GM12878 (cell line): ENCODE measurements around the gene BNIPL. TPM values are rescaled to one million over a fixed set of nuclear protein-coding genes. Genes with fewer than 3 reads are reported as not detected.

Experiments
- ATAC-seq: fragments of 200-7000 bp; cut with Tn5 transposase; 3 replicates; pipeline ENCODE4 v1.9.1; 2020; ENCODE audit warnings: mild to moderate bottlenecking, moderate library complexity
- BruUV-seq: library from RNA; stranded (reverse); fragments of 400-500 nt; replicated peaks from 2 replicates; lab custom pipeline; 2021; lab: Mats Ljungman, UMichigan
- CTCF ChIA-PET: fragments of 300-600 bp; sonication (Branson Sonifier 250); formaldehyde crosslinking; extraction: SDS; loops from one replicate; lab custom pipeline; 2021; ENCODE audit warnings: inconsistent platforms; lab: Yijun Ruan, JAX
- POLR2A ChIA-PET: fragments of 350-600 bp; formaldehyde crosslinking; extraction: SDS; loops from one replicate; lab custom pipeline; 2021; ENCODE audit warnings: inconsistent platforms; lab: Charles Lee
- RAD21 ChIA-PET: fragments of 300-600 bp; sonication (Branson Sonifier 250); formaldehyde crosslinking; loops from one replicate; lab custom pipeline; 2023; ENCODE audit warnings: antibody characterized with exemption; ENCODE audit not compliant: unreplicated experiment; lab: Charles Lee
- SMC1A ChIA-PET: fragments of 300-600 bp; sonication (Branson Sonifier 250); formaldehyde crosslinking; loops from one replicate; lab custom pipeline; 2023; ENCODE audit not compliant: unreplicated experiment, uncharacterized antibody; lab: Charles Lee
- DNase-seq: peaks from one replicate; pipeline ENCODE4 v3.0.0-alpha.2; 2011; ENCODE audit warnings: low read depth, low spot score
- FAIRE-seq: peaks from 3 replicates; lab custom pipeline; 2011; peaks lifted over from hg19 to GRCh38; lab: Jason Lieb, UNC
- H2AFZ ChIP-seq: 2 replicates; pipeline ENCODE4 v1.6.0; 2011; ENCODE audit warnings: low read depth, low read length, control low read depth; ENCODE audit not compliant: control insufficient read depth
- H3K27ac ChIP-seq: 2 replicates; pipeline ENCODE4 v1.5.1; 2011; ENCODE audit warnings: control low read depth; ENCODE audit not compliant: control insufficient read depth, insufficient read depth
- H3K27me3 ChIP-seq, 2 experiments: replicated peaks in 1 of 2; 2 replicates each; pipeline versions ENCODE4 v1.6.0 to v1.6.1; 2011; ENCODE audit warnings: low read length in 1 of 2; ENCODE audit not compliant: control insufficient read depth in 2 of 2, insufficient read depth in 2 of 2
- H3K36me3 ChIP-seq, 2 experiments: 2 replicates each; pipeline ENCODE4 v1.5.1; 2011; ENCODE audit warnings: low read length in 1 of 2; ENCODE audit not compliant: control insufficient read depth in 2 of 2, insufficient read depth in 2 of 2
- H3K4me1 ChIP-seq: 2 replicates; pipeline ENCODE4 v1.6.1; 2011; ENCODE audit warnings: mild to moderate bottlenecking, low read length, moderate library complexity, mixed read lengths; ENCODE audit not compliant: control insufficient read depth, insufficient read depth
- H3K4me2 ChIP-seq: 2 replicates; pipeline ENCODE4 v1.6.0; 2011; ENCODE audit warnings: control low read depth; ENCODE audit not compliant: control insufficient read depth, insufficient read depth
- H3K4me3 ChIP-seq: fragments of 200-600 bp; sonication (generic); 2 replicates; pipeline ENCODE4 v1.5.1; 2016
- H3K79me2 ChIP-seq: 2 replicates; pipeline ENCODE4 v1.6.0; 2011; ENCODE audit warnings: low read length; ENCODE audit not compliant: control insufficient read depth, insufficient read depth
- H3K9ac ChIP-seq: 2 replicates; pipeline ENCODE4 v1.8.0; 2011; ENCODE audit warnings: low read length, control low read depth, mixed read lengths; ENCODE audit not compliant: control insufficient read depth, insufficient read depth
- H3K9me3 ChIP-seq: replicated peaks from 3 replicates; pipeline ENCODE4 v1.5.1; 2011; ENCODE audit warnings: mild to moderate bottlenecking, low read length; ENCODE audit not compliant: control insufficient read depth, insufficient read depth
- H4K20me1 ChIP-seq: 2 replicates; pipeline ENCODE4 v1.6.0; 2011; ENCODE audit not compliant: control insufficient read depth, insufficient read depth
- SUPT20H ChIP-seq: IDR thresholded peaks from 2 replicates; pipeline ENCODE4 v1.6.1; 2011; ENCODE audit warnings: low read depth, mild to moderate bottlenecking, low read length, moderate library complexity, borderline replicate concordance; ENCODE audit not compliant: control insufficient read depth
- TAF1 ChIP-seq: IDR thresholded peaks from 2 replicates; pipeline ENCODE4 v1.6.1; 2011; ENCODE audit warnings: mild to moderate bottlenecking, low read depth, low read length, borderline replicate concordance
- in situ Hi-C: fragments of 300-500 bp; cut with MboI; formaldehyde crosslinking; loops from 9 replicates; pipeline ENCODE4 v1.14.3; 2018; ENCODE audit warnings: mixed read lengths
- intact Hi-C: fragments of 100-400 bp; cut with micrococcal nuclease; formaldehyde crosslinking; loops from one replicate; pipeline ENCODE4 v1.14.2; 2022; ENCODE audit not compliant: unreplicated experiment
- polyA plus RNA-seq, 11 experiments: library from polyadenylated mRNA; depleted of rRNA in 4 of 11; unstranded in 6 of 11; stranded (reverse) in 5 of 11; fragments of >200 nt; fragmentation: Nextera tagmentation in 4 of 11; fragmentation: Illumina TruSeq in 1 of 11; extraction: Ambion mirVana in 4 of 11; extraction: Trizol in 1 of 11; gene quantifications; 1 replicate in 1 of 11; 2 replicates in 10 of 11; pipeline versions ENCODE4 v1.2.1 to v1.2.3, GENCODE V29; 2011 to 2016; ENCODE audit warnings: inconsistent platforms in 2 of 11, missing spikeins in 2 of 11, low read depth in 1 of 11
- total RNA-seq, 4 experiments: library from RNA; depleted of rRNA in 3 of 4; stranded (reverse); fragments of >200 nt in 3 of 4; fragmentation: Illumina TruSeq in 1 of 4; extraction: Trizol in 1 of 4; gene quantifications; 2 replicates each; pipeline versions ENCODE4 v1.2.1 to v1.2.3, GENCODE V29; 2013 to 2021
- TF ChIP-seq, protein P1 (sequence below): IDR thresholded peaks from 2 replicates; pipeline ENCODE4 v1.6.1; 2011; ENCODE audit warnings: borderline replicate concordance, low read depth, mild to moderate bottlenecking, moderate library complexity, mixed read lengths, low read length; ENCODE audit not compliant: insufficient read depth; ENCODE audit errors: extremely low read length
- TF ChIP-seq, protein P2 (sequence below): fragments of 450-650 bp; IDR thresholded peaks from 2 replicates; pipeline ENCODE4 v1.6.1; 2016; ENCODE audit warnings: mild to moderate bottlenecking

Gene BNIPL
- total and polyA plus RNA-seq, 10 of the 15 experiments (the other 5 are each of a cell fraction or from before 2014, with no cell fraction given), result 0.05 to 1.1 (median 0.17) TPM

DNA sequence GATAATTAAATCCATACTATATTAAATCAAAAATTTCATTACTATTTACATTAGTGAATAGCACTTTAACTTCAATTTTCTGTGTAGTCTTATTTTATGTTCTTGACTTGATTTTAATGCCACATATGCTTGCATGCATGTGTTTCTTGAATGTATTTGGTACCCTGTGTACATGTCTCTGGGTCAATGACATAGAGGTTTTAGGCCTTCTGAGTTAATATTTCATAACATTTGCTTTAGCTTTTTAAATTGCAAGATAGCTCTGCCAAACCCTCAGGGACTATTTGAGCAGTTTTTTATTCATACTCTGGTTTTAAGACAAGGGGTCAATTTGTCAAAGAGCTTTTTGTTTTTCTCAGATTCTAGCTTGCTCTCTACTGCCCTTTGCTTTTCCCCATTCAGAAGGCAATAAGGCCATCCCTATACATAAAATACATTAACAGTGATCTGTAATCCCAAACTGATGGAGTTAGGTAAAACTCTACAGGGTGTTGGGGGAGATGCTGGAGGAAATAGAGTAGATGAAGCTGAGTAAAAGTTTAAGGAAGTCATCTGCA lies 28.8 kb downstream of the BNIPL start:
- in situ Hi-C loops, result no loop called here
- Histone ChIP-seq H3K4me3 (no peak overlapping the region), H3K27me3 (no peaks in the 10 kb centered on the region), H4K20me1 (no peaks in the 10 kb centered on the region), H3K9me3 (no peaks in the 10 kb centered on the region), H3K27ac (no peak overlapping the region), H3K36me3 (no peaks in the 10 kb centered on the region), H3K79me2 (peaks cover 7% of the 10 kb centered on the region), H3K4me1 (peaks cover 12% of the 10 kb centered on the region), H3K4me2 (no peak overlapping the region), H2AFZ (no peak overlapping the region), H3K9ac (no peak overlapping the region)
- intact Hi-C loops, result no loop called here
- BruUV-seq, result no TSS peak
- ChIA-PET RAD21 (interaction anchor here (1.4 kb wide), 1 partner anchor 34 kb away, joined by 4 read pairs; no protein-coding TSS in a partner anchor), CTCF (interaction anchor here (0.8 to 1.2 kb wide), 5 partner anchors 10 to 41 kb away, joined by 3 read pairs; partner anchors contain the start of gene C1orf56), POLR2A (interaction anchor here (0.6 to 0.9 kb wide), 2 partner anchors 16 to 434 kb away, joined by 3 to 4 read pairs; no protein-coding TSS in a partner anchor), SMC1A (interaction anchor here (0.9 kb wide), 2 partner anchors 12 to 91 kb away, joined by 3 read pairs; partner anchors contain the start of gene TNFAIP8L2)
- FAIRE-seq (no peak), ATAC-seq (no peak), DNase-seq (no peak)
- TF ChIP-seq, protein P1, sequence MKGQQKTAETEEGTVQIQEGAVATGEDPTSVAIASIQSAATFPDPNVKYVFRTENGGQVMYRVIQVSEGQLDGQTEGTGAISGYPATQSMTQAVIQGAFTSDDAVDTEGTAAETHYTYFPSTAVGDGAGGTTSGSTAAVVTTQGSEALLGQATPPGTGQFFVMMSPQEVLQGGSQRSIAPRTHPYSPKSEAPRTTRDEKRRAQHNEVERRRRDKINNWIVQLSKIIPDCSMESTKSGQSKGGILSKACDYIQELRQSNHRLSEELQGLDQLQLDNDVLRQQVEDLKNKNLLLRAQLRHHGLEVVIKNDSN, result no peak
- TF ChIP-seq SUPT20H (no peak), TAF1 (no peak)
- TF ChIP-seq, protein P2, sequence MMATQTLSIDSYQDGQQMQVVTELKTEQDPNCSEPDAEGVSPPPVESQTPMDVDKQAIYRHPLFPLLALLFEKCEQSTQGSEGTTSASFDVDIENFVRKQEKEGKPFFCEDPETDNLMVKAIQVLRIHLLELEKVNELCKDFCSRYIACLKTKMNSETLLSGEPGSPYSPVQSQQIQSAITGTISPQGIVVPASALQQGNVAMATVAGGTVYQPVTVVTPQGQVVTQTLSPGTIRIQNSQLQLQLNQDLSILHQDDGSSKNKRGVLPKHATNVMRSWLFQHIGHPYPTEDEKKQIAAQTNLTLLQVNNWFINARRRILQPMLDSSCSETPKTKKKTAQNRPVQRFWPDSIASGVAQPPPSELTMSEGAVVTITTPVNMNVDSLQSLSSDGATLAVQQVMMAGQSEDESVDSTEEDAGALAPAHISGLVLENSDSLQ, result no peak
